ENCODE measurements around the gene P3H1. TPM values are rescaled to one million over a fixed set of nuclear protein-coding genes. Genes with fewer than 3 reads are reported as not detected.
A peak's percentile ranks its signal among the peaks of the same experiment; 100 is the strongest.

P3H1 gene
- total and polyA plus RNA-seq, 4 donors, result 15.2 to 64.3 (median 46.1) TPM

DNA sequence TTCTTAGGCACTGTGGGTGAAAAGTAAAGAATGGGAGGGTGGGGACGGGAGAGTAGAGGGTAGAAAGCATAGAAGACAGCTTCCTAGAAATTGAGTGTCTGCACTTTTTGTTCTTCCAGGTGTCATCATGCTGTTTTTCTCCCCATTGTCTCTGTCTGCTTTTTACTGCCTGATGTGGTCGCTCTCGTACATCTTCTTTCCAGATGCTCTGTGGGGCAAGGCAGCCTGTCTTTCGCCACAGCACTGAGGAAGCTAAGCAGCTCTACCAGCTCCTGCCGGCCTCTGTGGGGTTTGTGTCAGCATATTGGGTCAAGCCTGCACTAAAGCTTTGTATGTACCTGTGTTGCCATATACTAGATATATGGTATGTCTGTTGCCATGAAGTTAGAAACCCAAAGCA, 31.2 kb upstream of the P3H1 start:
- 87 to 89% methylated on average over 5 of the region's 5 CpGs for WGBS, 2 donors
- no peak overlapping the region for H3K27ac ChIP-seq (ENCODE audit: low read depth in 1 of 2, low read length in 2 of 2)
- no peaks in the 10 kb centered on the region for H3K4me1 ChIP-seq (ENCODE audit: control insufficient read depth in 1 of 2, insufficient read depth in 2 of 2, low read length in 2 of 2)
- ATAC-seq (ENCODE audit: low FRiP score) (no peak), DNase-seq (no peak)
- H3K4me3 ChIP-seq (ENCODE audit: low read length in 2 of 2), result no peak overlapping the region
- no peaks in the 10 kb centered on the region for H3K27me3 ChIP-seq (ENCODE audit: control insufficient read depth in 1 of 2, insufficient read depth in 2 of 2, low read length in 1 of 2)
- H3K9me3 ChIP-seq (ENCODE audit: control insufficient read depth, low read length), result no peaks in the 10 kb centered on the region
- intact Hi-C loops (cut with DNase I), result no loop called here
- H3K36me3 ChIP-seq (ENCODE audit: control insufficient read depth in 1 of 2, insufficient read depth in 2 of 2, low read length in 1 of 2), result no peaks in the 10 kb centered on the region

DNA sequence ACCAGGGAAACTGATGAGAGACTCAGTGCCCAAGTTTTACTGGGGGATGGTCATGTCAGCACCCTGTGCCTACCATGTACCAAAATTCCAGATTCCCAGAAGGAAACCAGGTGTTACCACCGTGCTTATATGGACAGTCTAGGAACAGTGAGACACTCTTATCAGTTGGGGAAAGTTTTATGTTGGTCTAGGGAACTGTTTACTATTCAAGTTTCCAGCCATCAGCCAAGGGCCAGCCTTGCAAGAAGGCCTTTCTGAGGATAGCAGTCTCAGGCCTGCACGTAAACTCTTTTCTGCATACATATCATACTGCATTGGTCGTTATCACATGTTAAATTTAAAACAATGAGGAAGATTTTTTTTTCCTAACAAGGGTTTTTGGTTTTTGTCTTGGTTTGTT, 30.6 kb upstream of the P3H1 start:
- DNase-seq, result no peak
- Histone ChIP-seq H3K36me3 (ENCODE audit: control insufficient read depth in 1 of 2, insufficient read depth in 2 of 2, low read length in 1 of 2) (no peaks in the 10 kb centered on the region), H3K4me3 (ENCODE audit: low read length in 2 of 2) (no peak overlapping the region), H3K27me3 (ENCODE audit: control insufficient read depth in 1 of 2, insufficient read depth in 2 of 2, low read length in 1 of 2) (no peaks in the 10 kb centered on the region), H3K9me3 (ENCODE audit: control insufficient read depth, low read length) (no peaks in the 10 kb centered on the region), H3K4me1 (ENCODE audit: control insufficient read depth in 1 of 2, insufficient read depth in 2 of 2, low read length in 2 of 2) (no peaks in the 10 kb centered on the region), H3K27ac (ENCODE audit: low read depth in 1 of 2, low read length in 2 of 2) (no peak overlapping the region)
- intact Hi-C loops (cut with DNase I), result no loop called here
- ATAC-seq (ENCODE audit: low FRiP score), result no peak
- WGBS, 2 donors, result 77 to 86% methylated on average over 3 of the region's 3 CpGs

DNA sequence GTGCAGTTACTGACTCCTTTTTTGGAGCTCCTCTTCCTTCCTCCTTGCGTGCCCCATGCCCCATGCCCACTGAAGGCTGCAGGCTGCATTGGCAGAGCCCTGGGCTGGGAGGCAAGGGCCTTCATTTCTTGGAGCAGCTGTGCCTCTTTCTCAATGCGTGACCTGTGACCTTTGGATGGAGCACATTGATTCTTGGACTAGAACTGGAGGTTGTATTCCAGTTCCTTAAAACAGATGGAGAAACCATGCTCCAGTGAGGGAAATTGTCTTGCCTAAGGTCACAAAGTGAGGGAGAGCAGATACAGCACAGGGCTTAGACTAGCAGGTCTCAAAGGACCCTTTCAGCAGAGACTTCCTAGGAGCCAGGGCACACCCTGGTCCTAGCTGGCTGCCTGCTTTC, 27.0 kb upstream of the P3H1 start:
- peak; percentile 57 for ATAC-seq (ENCODE audit: low FRiP score)
- WGBS, 2 donors, result 97 to 100% methylated on average over 1 to 2 of the region's 2 CpGs

DNA sequence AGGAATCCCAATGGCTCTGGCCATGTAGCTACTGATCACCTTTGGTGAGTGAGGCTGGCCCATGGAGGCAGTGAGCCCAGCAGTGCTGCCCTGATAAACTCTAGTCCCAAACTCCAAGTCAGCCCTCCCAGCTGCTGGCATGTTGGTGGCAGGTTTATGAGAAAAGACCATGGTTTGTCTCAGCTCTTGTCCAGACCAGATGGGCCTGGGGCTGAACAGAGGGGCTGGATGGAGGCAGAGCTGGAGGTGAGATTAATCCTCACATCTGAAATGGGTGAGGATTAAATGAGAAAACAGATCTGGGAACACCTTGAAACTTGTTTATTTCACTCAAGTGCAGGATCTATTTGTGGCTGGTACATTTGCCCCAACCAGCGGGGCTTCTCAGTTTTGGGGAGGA, 21.2 kb upstream of the P3H1 start:
- intact Hi-C loops (cut with DNase I), result no loop called here
- no peaks in the 10 kb centered on the region for H3K4me1 ChIP-seq (ENCODE audit: control insufficient read depth in 1 of 2, insufficient read depth in 2 of 2, low read length in 2 of 2)
- ATAC-seq (ENCODE audit: low FRiP score) (no peak), DNase-seq (no peak)
- 98 to 100% methylated on average over 1 of the region's 1 CpG for WGBS, 2 donors
- H3K36me3 ChIP-seq (ENCODE audit: control insufficient read depth in 1 of 2, insufficient read depth in 2 of 2, low read length in 1 of 2), result no peaks in the 10 kb centered on the region
- H3K27ac ChIP-seq (ENCODE audit: low read depth in 1 of 2, low read length in 2 of 2), result no peak overlapping the region
- H3K9me3 ChIP-seq (ENCODE audit: control insufficient read depth, low read length), result no peaks in the 10 kb centered on the region
- no peaks in the 10 kb centered on the region for H3K27me3 ChIP-seq (ENCODE audit: control insufficient read depth in 1 of 2, insufficient read depth in 2 of 2, low read length in 1 of 2)
- no peak overlapping the region for H3K4me3 ChIP-seq (ENCODE audit: low read length in 2 of 2)

More for the DNA sequence above, 27.0 kb upstream of the P3H1 start:
- H3K4me1 ChIP-seq (ENCODE audit: control insufficient read depth in 1 of 2, insufficient read depth in 2 of 2, low read length in 2 of 2), result no peaks in the 10 kb centered on the region
- DNase-seq, result no peak
- no peaks in the 10 kb centered on the region for H3K36me3 ChIP-seq (ENCODE audit: control insufficient read depth in 1 of 2, insufficient read depth in 2 of 2, low read length in 1 of 2)
- H3K27ac ChIP-seq (ENCODE audit: low read depth in 1 of 2, low read length in 2 of 2), result no peak overlapping the region
- H3K9me3 ChIP-seq (ENCODE audit: control insufficient read depth, low read length), result no peaks in the 10 kb centered on the region
- no peaks in the 10 kb centered on the region for H3K27me3 ChIP-seq (ENCODE audit: control insufficient read depth in 1 of 2, insufficient read depth in 2 of 2, low read length in 1 of 2)
- intact Hi-C loops (cut with DNase I), result no loop called here
- no peak overlapping the region for H3K4me3 ChIP-seq (ENCODE audit: low read length in 2 of 2)

DNA sequence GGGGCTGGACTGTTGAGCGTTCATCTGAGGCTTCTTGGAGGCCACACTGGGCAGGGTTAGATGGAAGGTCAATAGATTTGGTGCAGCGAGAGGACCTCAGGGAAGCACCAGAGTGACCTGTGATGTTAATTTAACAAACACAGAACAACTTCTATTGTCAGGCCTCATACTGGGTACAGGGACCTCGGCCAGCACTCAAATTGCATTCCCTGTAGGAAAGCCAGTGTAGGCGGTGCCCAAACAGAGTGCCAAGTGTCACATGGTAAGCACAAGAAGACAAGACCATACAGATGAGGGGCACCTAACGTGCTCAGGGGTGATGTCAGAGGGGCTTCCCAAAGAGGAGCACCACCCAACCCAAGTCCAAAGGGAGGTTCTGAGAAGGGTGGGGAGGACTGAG, 19.3 kb upstream of the P3H1 start:
- no peaks in the 10 kb centered on the region for H3K36me3 ChIP-seq (ENCODE audit: control insufficient read depth in 1 of 2, insufficient read depth in 2 of 2, low read length in 1 of 2)
- WGBS, 2 donors, result 59 to 65% methylated on average over 5 of the region's 5 CpGs
- intact Hi-C loops (cut with DNase I), result no loop called here
- no peaks in the 10 kb centered on the region for H3K27me3 ChIP-seq (ENCODE audit: control insufficient read depth in 1 of 2, insufficient read depth in 2 of 2, low read length in 1 of 2)
- ATAC-seq (ENCODE audit: low FRiP score), result peak; percentile 22
- no peak overlapping the region for H3K27ac ChIP-seq (ENCODE audit: low read depth in 1 of 2, low read length in 2 of 2)
- H3K4me3 ChIP-seq (ENCODE audit: low read length in 2 of 2), result no peak overlapping the region
- H3K9me3 ChIP-seq (ENCODE audit: control insufficient read depth, low read length), result no peaks in the 10 kb centered on the region
- no peak for DNase-seq
- no peaks in the 10 kb centered on the region for H3K4me1 ChIP-seq (ENCODE audit: control insufficient read depth in 1 of 2, insufficient read depth in 2 of 2, low read length in 2 of 2)

DNA sequence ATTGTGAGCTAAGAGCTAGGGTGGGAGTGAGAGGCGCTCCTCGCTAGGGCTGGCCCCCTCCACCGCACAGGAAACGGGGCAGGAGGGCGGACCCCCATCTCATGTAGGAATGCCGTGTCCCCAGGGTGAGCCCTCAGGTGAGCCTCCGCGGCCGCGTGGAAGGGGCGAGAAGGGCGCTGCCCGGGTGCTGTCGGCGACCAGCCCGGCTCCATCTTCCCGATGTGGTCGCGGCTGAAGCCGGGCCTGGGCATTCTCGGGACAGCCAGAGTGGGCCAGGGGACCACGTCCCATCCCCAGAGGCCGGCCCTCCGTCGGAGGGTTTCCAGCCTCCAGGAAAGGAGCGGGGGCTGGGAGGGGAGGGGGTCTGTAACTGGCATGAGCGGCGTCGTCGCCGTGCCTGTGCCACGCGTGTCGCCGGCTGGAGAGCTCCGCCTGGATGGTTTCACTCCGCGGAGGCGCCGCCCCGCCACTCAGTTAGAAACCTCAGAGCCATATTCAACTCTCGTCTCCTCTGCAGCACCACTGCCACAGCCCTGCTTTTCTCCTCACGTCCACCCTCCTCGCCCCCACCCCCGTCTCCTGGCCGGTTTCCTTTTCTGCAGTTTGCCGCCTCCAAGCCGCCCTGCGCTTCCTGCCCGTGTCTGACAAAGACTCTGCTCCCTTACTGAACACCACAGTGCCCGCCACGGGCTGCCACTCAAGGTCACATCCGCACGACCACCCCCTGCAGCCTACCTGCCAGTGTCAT, 18.3 kb upstream of the P3H1 start, which contains the start of gene TMEM269:
Gene TMEM269 (plus strand): TSS at position 46 of the 748 bp plus-strand sequence. CDS start 4,903 bp downstream, outside the sequence.
- intact Hi-C loops (cut with DNase I), result no loop called here
- no peak within 1 kb of the TSS for H3K27ac ChIP-seq (ENCODE audit: low read depth in 1 of 2, low read length in 2 of 2)
- peak; percentile 57 to 76 for DNase-seq
- peak; percentile 56 for ATAC-seq (ENCODE audit: low FRiP score)
- 8 to 10% methylated on average over 51 to 54 of the region's 54 CpGs for WGBS, 2 donors
- no peaks in the 10 kb centered on the region for H3K36me3 ChIP-seq (ENCODE audit: control insufficient read depth in 1 of 2, insufficient read depth in 2 of 2, low read length in 1 of 2)
- peak within 1 kb of the TSS in 1 of 2 donors; percentile 4 for H3K4me3 ChIP-seq (ENCODE audit: low read length in 2 of 2)
- no peaks in the 10 kb centered on the region for H3K9me3 ChIP-seq (ENCODE audit: control insufficient read depth, low read length)
- no peaks in the 10 kb centered on the region for H3K27me3 ChIP-seq (ENCODE audit: control insufficient read depth in 1 of 2, insufficient read depth in 2 of 2, low read length in 1 of 2)
- H3K4me1 ChIP-seq (ENCODE audit: control insufficient read depth in 1 of 2, insufficient read depth in 2 of 2, low read length in 2 of 2), result no peaks in the 10 kb centered on the region

DNA sequence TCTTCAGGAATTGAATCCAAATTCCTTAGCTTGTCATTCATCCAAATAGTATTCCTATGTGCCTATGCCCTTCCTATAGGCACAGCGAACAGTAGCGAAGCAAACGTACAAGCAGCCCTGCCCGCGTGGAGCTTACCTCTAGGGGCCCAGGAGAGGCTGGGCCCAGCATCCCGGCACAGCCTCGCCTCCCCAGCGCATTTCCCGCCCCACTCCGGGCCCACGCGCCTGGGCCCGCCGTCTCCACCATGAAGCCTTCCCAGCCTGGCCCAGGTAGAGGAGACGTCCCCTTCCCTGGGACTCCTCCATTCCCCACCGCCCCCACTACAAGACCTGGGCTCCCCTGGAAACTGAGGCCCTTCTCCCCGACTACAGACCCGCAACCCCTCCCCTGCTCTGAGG, 17.7 kb upstream of the P3H1 start:
- H3K4me3 ChIP-seq (ENCODE audit: low read length in 2 of 2), result no peak overlapping the region
- DNase-seq (no peak), ATAC-seq (ENCODE audit: low FRiP score) (no peak)
- no peak overlapping the region for H3K27ac ChIP-seq (ENCODE audit: low read depth in 1 of 2, low read length in 2 of 2)
- H3K36me3 ChIP-seq (ENCODE audit: control insufficient read depth in 1 of 2, insufficient read depth in 2 of 2, low read length in 1 of 2), result no peaks in the 10 kb centered on the region
- no peaks in the 10 kb centered on the region for H3K4me1 ChIP-seq (ENCODE audit: control insufficient read depth in 1 of 2, insufficient read depth in 2 of 2, low read length in 2 of 2)
- H3K27me3 ChIP-seq (ENCODE audit: control insufficient read depth in 1 of 2, insufficient read depth in 2 of 2, low read length in 1 of 2), result no peaks in the 10 kb centered on the region
- 85 to 88% methylated on average over 18 of the region's 18 CpGs for WGBS, 2 donors
- H3K9me3 ChIP-seq (ENCODE audit: control insufficient read depth, low read length), result no peaks in the 10 kb centered on the region
- intact Hi-C loops (cut with DNase I), result no loop called here

DNA sequence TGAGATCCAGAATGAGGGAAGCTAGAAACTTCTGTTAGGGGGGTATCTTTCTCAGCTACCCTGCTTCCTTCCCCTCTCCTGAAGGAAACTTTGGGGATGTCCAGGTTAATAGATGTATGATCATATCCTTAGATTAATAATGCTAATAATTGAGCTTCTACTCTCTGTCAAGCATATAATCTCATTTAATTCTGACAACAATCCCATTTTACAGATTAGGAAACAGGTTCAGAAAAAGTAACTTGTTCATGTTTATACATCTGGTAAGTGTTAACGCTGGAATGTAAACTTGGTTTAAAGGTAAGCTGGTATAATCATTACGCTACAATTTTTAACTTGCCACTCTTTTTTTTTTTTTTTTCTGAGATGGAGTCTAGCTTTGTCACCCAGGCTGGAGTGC, 16.3 kb upstream of the P3H1 start:
- ATAC-seq (ENCODE audit: low FRiP score) (no peak), DNase-seq (no peak)
- no peak overlapping the region for H3K27ac ChIP-seq (ENCODE audit: low read depth in 1 of 2, low read length in 2 of 2)
- H3K4me1 ChIP-seq (ENCODE audit: control insufficient read depth in 1 of 2, insufficient read depth in 2 of 2, low read length in 2 of 2), result no peaks in the 10 kb centered on the region
- 94 to 96% methylated on average over 2 of the region's 2 CpGs for WGBS, 2 donors
- no peaks in the 10 kb centered on the region for H3K9me3 ChIP-seq (ENCODE audit: control insufficient read depth, low read length)
- no peak overlapping the region for H3K4me3 ChIP-seq (ENCODE audit: low read length in 2 of 2)
- intact Hi-C loops (cut with DNase I), result no loop called here
- H3K27me3 ChIP-seq (ENCODE audit: control insufficient read depth in 1 of 2, insufficient read depth in 2 of 2, low read length in 1 of 2), result no peaks in the 10 kb centered on the region
- no peaks in the 10 kb centered on the region for H3K36me3 ChIP-seq (ENCODE audit: control insufficient read depth in 1 of 2, insufficient read depth in 2 of 2, low read length in 1 of 2)

DNA sequence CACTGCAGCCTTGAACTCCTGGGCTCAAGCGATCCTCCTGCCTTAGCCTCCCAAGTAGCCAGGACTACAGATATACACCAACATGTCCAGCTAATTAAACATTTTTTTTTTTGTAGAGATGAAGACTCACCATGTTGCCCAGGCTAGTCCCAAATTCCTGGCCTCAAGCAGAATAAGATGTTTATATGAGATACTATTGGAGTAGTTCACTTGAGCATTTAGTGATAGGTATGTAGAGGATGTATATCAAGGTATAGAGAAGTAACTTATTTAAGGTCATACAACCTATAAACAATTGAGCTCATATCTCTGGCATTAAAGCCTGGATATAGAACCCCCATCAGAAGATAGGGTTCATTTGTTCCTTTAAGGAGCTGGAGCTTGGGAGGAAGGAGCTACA, 13.3 kb upstream of the P3H1 start:
- no peak overlapping the region for H3K4me3 ChIP-seq (ENCODE audit: low read length in 2 of 2)
- 93 to 97% methylated on average over 1 of the region's 1 CpG for WGBS, 2 donors
- intact Hi-C loops (cut with DNase I), result no loop called here
- H3K27me3 ChIP-seq (ENCODE audit: control insufficient read depth in 1 of 2, insufficient read depth in 2 of 2, low read length in 1 of 2), result no peaks in the 10 kb centered on the region
- DNase-seq (no peak), ATAC-seq (ENCODE audit: low FRiP score) (no peak)
- H3K4me1 ChIP-seq (ENCODE audit: control insufficient read depth in 1 of 2, insufficient read depth in 2 of 2, low read length in 2 of 2), result no peaks in the 10 kb centered on the region
- no peaks in the 10 kb centered on the region for H3K9me3 ChIP-seq (ENCODE audit: control insufficient read depth, low read length)
- H3K36me3 ChIP-seq (ENCODE audit: control insufficient read depth in 1 of 2, insufficient read depth in 2 of 2, low read length in 1 of 2), result peaks cover 2 to 4% of the 10 kb centered on the region in 2 donors
- no peak overlapping the region for H3K27ac ChIP-seq (ENCODE audit: low read depth in 1 of 2, low read length in 2 of 2)

Data from aorta (tissue), 5 donors.